Fibroblast of skin of scalp (primary cell): Measurements from ENCODE around the gene SIX3.
A peak's percentile ranks its signal among the peaks of the same experiment; 100 is the strongest.

ENCODE experiments used
- DNase-seq: peaks from one replicate; pipeline ENCODE4 v3.0.0-alpha.2; 2013

The SIX3 gene

DNA sequence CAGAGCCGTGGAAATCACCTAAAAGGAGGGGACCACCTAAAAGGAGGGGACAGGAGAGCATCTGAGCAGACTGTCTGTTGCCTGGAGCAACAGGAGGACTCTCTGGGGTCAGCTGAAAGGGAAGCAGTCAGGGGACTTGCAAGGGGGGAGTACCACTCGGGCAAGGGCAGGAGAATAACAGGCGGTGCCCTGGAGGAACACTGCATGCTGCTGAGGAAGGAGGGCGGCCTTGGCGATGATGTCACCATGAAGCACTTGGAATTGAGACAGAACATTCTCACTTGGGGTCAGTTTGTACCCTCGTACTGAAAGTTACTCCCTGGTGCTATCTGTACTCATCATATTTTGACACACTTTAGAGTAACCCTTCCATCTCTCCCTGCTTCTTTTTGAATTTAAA lies 18.4 kb downstream of the SIX3 start:
- DNase-seq, result no peak

DNA sequence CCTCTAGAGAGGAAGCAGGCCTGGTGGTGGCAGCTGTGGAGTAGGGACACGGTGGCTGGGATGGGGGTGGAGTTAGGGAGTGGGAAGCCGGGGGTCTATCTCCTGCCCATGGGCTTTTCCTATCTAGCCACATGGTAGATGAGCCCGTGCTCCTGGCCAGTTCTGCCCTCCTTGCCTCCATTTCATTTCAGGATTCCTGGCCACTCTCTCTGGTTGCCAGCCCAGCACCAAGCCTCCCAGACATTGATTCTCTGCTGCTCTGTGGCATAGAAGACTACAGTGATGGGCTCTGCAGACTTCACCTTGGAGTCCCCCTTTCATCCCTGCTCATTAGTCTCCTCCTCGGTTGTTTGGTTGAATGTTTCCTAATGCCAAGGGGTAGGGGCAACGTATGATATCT lies 19.4 kb downstream of the SIX3 start:
- DNase-seq, result no peak

DNA sequence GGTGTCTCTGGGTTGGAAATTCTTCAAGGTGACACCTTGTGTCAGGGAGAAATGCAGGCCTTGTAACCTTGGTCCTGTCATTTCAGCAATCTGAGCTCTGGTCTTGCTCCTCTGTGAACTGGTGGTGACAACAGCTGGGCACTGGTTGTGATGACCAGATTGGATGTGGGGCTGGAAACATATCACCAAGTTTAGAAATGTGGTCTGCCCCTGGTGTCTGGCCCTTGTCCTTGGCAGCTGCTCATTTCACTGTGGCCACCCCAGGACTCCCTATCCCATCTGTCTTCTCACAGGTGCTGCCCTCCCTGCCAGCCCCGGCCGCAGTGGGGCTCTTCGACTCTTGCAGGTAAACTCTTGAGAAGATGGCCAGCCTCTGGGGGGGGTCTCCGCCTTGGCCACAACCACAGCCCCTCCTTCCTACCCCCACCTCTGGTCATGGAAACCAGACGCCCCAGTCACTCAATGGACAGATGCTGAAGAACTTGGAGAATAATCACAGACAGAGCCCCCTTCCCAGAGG lies 20.7 kb downstream of the SIX3 start:
- DNase-seq, result no peak

DNA sequence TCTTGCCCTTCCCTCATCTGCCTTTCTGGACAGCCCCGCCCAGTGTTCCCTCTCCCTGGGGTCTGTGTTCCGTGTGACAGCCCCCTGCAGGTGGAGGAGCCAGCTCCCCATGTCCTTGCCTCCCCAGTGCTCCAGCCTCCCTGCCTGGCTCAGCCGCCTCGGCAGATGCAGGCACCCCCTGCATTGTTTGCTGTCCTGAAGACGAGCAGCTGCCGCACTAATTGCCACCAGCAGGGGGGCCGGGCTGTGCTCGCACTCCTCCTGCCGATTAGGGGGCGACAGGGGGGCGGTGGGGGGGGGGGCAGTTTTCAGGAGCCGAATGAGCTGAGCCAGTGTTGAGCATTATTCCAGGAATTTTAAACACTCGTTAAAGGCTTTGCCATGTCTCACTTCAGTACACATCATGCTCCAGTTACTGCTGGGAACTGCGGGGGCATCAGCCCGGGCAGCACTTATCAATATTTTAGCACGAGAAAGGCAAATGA lies 23.3 kb downstream of the SIX3 start:
- no peak for DNase-seq

DNA sequence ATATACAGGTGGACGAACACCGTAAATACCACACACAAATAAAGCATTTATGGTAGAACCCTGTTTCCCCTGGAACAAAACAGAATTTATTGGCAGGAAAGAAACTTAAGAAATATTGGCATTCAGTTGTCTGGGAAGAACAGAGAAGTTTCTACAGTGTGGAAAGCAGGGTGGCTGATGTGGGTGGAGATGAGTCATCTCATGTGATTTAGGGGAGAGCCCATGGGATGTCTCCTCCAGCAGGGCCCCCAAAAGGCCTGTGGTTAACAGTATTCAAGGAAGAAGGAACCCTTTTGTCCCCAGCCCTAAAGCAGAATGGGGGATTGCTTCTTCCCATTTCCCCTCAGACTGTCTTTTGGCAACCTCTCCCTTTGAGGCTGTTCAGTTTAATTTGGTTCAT lies 24.2 kb downstream of the SIX3 start:
- no peak for DNase-seq

DNA sequence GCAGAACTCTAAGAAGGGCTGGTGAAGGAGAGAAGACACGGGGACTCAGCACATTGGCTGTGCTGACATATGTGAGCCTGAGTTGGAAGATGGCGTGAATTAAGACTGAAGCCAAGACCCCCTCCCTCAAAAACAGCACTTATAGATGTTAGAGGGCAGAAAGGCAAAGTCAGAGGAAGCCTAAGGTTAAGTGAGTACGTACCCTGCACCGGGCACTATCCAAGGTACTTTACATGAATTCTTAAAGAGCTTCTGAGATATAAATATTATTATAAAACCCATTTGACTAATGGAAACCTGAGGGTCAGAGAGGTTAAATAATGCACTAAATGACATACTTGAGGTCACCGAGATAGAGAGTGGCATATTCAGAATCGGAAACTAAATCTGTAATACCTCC lies 25.6 kb downstream of the SIX3 start:
- DNase-seq, result no peak

DNA sequence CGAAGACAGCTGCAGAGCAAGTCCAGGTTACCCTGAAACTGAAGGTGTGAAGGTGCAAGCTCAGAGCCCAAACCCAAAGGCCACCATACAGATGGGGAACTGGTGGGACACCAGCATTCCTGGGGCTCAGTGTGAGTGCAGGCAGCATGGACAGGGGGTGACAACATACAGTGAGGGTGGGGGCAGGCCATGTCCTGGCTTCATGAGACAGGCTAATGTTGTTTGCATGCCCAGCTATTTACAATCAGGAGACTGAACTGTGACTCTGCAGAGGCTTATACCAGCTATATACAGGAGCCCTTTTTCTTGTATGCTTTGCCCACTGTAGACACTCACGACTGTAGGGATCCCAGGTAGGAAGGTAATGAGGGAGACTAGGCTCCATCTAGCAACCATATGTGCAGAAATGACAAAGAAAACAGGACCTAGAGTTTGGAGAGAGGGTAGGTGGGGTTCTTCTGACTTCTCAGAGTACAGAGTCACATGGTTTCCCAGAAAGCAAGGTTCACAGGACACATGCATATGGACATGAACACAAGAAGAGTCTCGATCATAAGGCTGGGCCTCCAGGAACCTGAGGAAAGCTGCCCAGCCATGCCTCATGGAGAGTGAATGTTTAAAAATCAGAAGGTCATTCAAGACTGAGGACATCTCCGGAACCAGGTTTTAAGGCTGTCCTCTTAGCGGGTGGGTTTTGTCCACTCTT lies 26.4 kb downstream of the SIX3 start:
- no peak for DNase-seq

DNA sequence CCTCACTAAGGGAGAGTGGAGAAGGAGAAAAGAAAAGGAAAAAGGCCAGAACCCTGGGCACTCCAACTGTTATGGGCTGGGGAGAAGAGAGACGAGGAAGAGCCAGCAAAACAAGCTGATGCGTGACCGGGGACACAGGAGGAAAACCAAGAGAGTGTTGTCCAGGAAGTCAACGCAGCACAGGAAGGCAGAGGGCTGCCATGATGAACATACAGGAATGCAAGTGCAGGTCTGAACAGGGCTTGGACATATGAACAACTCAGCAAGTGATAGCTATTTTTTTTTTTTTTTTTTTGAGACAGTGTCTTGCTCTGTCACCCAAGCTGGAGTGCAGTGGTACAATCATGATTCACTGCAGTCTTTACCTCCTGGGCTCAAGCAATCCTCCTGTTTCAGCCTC lies 28.4 kb downstream of the SIX3 start:
- DNase-seq, result no peak

DNA sequence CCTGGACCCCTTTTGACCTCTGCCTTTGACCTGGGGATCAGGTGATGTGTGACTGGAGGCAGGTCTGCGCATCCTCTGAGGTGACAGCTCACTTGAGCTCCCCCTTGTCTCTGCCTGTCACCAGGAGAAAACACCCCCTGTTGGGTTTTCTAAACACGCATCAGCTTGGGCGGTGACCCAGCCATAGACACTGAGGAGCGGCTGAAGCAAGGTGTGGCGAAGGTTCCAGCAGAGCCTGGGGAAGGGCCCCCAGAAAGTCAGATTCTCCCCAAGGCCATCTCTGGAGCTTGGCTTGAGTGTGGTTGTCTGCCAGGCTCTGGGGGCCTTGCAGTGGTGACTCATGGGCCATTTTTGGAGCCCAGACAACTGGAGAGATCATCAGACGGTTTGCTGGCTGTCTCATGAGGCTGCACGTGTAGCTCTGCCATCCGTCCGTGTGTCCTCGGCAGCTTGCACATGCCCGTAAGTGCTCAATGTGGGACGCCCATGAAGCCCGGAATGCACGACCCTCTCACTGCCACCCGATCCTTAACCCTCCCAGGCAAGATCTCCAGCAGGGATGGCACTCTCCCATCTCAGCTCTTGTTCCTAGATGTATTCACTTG lies 29.4 kb downstream of the SIX3 start:
- peak; percentile 52 for DNase-seq

DNA sequence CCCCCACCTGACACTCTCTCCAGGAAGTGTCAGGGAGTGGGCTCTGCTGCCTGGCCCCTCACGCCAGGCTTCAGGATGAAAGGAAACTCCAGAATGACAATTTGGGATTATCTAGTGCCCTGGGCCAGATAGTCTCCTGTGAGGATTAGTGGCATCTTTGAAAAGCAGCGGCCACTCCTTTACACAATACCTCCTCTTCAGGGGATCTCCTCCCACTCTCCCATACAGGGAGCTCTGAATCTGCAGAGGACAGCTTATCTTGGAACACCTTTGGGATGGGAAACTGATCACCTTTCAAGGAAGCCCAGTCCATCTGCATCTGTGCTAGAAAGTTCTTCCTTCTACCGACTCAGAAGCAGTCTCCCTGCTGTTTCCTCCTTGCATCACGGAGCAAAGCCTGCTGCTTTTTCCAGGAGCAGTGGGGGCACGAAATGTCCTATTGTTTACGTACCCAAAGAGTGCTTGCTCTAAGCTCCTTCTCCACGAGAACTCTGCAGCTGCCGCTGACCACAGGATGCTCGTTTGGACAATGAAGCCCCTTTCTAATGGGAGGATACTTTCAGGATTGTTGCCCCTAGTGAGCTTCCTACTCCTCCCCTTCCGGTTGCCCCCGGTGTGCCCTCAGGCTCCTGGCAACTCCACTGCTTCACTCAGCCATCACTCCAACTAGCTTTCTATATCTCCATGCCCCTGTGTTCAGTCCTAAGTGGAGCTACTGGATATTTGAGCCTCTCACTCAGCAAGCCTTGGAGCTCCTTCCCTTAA lies 31.5 kb downstream of the SIX3 start:
- DNase-seq, result no peak

DNA sequence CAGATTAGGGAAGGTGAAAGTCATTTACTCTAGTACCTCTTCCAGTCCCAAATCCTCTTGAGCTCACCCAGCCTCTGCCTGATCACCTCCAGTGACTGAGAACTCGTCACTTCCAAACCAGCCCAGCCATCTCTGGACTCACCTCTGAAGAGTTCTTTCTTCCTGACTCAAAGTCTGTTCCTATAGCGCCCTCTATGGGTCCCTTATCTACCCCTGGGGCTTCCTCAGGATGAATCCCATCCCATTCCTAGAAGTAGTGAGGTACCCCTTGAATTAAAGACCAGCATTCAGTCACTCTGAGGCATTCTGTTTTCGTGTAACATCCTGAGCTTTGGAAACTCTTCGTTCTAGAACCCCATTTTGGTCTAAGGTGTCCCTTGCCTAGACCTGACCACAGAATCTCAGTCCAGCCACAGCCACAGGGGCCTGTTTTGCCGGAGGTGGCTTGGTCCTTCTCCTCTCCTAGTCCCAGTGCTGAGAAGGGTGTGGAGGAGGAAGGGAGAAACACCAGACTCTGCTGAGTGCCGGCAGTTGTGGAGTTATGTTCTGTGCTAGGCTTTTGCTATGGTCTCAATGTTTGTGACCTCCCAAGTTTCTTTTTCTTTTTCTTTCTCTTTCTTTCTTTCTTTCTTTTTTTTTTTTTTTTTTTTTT lies 32.7 kb downstream of the SIX3 start:
- DNase-seq, result peak; percentile 35

DNA sequence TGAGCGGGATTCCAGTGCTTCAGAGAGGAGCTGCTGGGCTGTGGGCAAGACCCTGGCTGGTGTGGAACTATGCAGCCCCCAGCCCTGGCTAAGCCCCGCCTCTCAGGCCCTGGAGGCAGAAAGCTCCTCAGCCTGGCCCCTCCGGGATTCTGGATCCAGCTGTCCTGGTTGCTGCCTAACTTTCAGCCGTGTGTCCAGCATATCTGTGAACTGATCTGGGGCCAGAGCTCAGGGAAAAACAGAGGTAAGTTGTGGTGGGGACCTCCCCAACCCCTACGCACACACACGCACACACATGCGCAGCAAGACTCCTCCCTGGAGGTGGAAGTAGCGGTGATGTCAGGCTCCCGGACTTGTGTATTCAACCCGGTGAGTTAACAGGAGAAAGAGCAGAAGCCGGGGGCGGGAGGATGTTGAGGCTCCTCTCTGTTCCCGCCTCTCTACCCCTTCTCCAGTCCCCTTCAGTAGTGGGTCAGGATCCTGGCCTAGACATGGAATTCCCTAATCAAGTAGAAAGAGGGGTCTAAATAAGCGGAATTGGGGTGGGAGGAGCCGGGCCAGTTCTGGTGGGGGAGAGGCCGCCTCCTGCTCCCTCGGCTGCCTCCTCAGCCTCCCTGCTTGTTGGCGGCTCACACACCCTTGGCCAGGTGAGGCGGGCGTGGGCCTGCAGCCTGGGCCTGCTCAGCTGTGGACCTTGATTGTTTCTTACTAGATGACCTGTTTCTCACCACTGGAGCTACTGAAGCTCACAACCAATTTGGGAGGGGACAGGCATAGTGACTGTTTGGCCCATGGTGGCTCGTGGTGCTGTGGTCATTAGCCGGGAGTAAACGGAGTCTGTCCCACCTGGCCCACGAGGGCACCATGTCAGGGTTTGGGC lies 34.3 kb downstream of the SIX3 start:
- DNase-seq, result no peak

DNA sequence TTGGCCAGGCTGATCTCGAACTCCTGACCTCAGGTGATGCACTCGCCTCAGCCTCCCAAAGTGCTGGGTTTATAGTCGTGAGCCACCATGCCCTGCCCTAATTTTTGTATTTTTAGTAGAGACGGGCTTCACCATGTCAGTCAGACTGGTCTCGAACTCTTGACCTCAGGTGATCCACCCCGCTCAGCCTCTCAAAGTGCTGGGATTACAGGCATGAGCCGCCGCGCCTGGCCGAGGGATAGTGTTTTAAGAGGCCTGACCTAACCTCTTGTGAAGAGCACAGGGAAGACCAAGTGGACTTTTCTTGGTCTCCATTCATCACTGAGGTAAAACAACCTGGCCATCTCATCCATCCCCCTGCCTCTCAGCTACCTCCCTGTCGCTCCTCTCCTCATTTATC lies 38.1 kb downstream of the SIX3 start:
- no peak for DNase-seq

DNA sequence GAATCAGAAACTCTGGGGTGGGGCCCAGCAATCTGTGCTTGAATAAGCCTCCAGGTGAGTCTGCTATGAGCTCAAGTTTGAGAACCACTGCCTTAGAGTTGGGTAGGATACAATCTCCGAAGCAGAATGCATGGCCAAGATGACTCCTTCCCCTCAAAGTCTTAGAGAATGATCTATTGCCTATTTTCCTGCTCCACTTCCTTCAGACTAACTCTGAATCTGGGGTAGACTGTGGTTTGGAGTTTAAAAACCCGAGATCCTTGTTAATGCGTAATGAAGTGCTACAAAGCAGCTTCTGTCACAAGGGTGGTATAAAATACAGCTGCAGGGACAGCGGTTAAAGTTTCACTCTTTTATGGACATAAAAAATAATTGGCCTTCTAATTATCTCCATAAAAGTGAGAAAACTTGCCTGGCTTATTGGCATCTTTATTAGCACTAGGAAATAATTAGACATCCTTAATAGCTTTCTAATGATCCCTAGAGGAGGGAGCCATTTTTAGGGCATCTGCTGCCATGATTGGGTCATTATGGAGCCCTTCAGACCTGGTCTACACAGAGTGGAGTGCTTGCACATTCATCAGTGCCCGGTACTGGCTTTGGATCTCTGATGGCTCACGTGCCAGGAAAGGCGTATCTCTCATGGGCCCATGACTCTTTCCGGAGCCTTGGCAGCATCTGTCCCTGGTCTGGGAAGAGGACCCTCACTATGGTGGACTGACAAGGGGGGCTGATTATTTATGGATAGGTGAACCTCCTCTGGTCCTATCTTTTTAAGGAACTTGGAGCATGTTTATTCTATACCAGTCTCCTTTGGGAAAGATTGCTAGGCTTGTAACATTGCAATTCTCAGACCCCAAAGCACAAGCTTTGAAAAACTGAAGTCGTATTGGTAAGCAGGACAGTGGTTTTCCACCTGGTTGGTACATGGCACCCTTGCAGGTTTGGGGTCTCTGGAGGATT lies 39.5 kb downstream of the SIX3 start:
- no peak for DNase-seq

DNA sequence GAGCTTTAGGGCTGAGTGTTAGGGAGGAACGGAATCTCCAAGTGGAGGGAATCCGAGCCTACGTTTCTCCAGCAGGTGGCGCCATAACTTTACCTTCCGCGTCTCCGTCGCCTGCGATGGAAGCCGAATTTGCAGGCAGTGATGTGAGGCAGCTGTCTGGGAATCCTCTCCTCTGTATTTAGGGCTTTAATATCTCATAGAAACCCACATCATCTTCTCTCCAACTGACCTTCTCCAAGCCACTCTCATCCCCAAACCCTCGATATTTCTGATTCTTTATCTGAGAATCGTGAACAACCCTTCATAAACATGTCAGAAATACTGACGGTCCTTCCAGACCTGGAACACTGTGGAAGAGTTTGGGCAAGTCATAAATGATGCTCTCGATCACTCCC lies 40.2 kb downstream of the SIX3 start:
- peak; percentile 76 for DNase-seq

DNA sequence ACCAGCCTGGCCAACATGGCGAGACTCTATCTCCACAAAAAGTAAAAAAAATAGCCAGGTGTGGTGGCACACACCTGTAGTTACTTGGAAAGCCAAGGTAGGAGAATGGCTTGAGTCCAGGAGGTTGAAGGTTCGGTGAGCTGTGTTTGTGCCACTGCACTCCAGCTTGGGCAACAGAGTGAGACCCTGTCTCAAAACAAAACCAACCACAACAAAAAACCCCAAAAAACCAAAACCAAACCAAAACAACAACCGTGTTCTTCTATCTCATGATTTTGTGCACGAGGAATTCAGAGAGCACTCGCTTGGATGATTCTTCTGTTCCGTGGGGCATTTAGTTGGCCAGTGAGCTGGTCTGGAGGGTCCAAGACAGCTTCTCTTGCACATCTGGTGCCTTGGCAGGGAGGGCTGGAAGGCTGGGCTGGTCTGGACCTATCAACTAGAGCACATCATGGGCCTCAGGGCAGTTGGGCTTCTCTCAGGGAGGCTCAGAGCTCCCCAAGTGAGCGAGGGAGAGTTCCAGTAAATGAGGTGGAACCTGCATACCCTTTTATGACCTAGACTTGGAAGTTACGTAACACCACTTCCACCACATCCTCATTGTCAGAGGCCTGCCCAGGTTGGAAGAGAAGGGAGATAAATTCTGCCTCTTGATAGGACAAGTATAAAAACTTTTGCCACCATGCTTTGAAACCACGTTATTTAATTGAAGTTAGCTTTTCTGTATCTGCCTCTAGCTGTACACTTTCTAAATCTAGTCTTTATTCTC lies 42.5 kb downstream of the SIX3 start:
- no peak for DNase-seq

DNA sequence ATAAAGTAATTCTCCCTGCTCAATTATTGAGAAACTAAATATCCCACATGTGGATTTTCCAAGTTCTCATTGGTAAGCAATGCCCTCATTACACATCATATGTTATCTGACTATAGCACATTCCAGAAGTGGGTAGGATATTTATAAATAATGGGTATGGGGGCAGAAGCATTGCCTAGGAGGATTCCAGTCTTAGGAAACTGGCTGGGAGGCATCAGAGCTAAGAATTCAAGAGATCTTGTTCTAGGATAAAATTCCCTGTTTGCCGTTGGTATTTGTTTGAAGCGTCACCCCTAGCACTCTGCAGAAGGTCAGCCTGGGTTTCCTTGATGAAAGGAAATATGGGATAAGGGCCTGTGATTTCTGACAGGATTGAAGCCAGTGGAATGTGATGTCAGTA lies 47.7 kb downstream of the SIX3 start:
- DNase-seq, result no peak

DNA sequence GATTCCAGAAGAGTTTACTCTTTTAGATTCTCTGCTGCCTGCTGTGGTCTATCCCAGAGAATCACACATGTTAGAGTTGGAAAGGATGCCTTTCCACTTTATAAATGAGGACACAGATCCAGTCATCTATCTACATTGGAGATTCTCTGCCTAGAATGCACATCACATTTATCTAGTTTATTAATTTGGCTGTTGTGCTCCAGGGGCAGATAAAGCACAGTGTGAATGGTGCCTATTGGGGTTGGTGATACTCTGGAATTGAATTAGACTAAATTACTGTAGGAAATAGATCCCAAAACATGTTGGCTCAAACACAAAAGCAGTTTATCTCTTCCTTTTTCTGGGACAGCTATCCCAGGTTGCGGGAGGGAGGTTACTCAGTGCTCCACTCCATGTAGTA lies 52.9 kb downstream of the SIX3 start:
- no peak for DNase-seq
